RWPE2 (cell line): ENCODE measurements around the gene PPP2R5C.

Source experiments
- ATAC-seq: fragments of 200-7000 bp; cut with Tn5 transposase; 3 replicates; pipeline ENCODE4 v1.9.1; 2021; ENCODE audit warnings: low read depth
- DNase-seq: peaks from one replicate; pipeline ENCODE4 v3.0.0-alpha.2; 2020; ENCODE audit warnings: low spot score
- H3K27ac ChIP-seq: fragments of 450-650 bp; 2 replicates; pipeline ENCODE4 v1.5.1; 2017; ENCODE audit warnings: mild to moderate bottlenecking; ENCODE audit not compliant: poor library complexity, severe bottlenecking
- H3K27me3 ChIP-seq: fragments of 250-450 bp; sonication (Bioruptor Pico); 2 replicates; pipeline ENCODE4 v1.5.1; 2021; ENCODE audit warnings: mild to moderate bottlenecking, moderate library complexity; ENCODE audit not compliant: insufficient read depth, poor library complexity, severe bottlenecking
- H3K36me3 ChIP-seq: fragments of 250-450 bp; sonication (Bioruptor Pico); 2 replicates; pipeline ENCODE4 v1.5.1; 2020; ENCODE audit warnings: low read depth, mild to moderate bottlenecking, moderate library complexity
- H3K4me1 ChIP-seq: fragments of 250-450 bp; sonication (Bioruptor Pico); 2 replicates; pipeline ENCODE4 v1.5.1; 2021; ENCODE audit warnings: mild to moderate bottlenecking, moderate library complexity; ENCODE audit not compliant: insufficient read depth, poor library complexity, severe bottlenecking
- H3K4me3 ChIP-seq: fragments of 250-450 bp; sonication (Bioruptor Pico); 2 replicates; pipeline ENCODE4 v1.5.1; 2021; ENCODE audit warnings: mild to moderate bottlenecking, moderate library complexity; ENCODE audit not compliant: severe bottlenecking
- H3K9me3 ChIP-seq: fragments of 250-450 bp; sonication (Bioruptor Pico); 2 replicates; pipeline ENCODE4 v1.5.1; 2021; ENCODE audit warnings: mild to moderate bottlenecking, moderate library complexity; ENCODE audit not compliant: severe bottlenecking
- TF ChIP-seq, protein P1 (sequence below): fragments of 450-650 bp; IDR thresholded peaks from one replicate; pipeline ENCODE4 v1.5.1; 2017; ENCODE audit warnings: mild to moderate bottlenecking, moderate library complexity; ENCODE audit not compliant: poor library complexity, severe bottlenecking

Gene PPP2R5C

GRCh38 chr14:101869217-101869616 lies 107.7 kb downstream of the PPP2R5C start:
- TF ChIP-seq, protein P1, sequence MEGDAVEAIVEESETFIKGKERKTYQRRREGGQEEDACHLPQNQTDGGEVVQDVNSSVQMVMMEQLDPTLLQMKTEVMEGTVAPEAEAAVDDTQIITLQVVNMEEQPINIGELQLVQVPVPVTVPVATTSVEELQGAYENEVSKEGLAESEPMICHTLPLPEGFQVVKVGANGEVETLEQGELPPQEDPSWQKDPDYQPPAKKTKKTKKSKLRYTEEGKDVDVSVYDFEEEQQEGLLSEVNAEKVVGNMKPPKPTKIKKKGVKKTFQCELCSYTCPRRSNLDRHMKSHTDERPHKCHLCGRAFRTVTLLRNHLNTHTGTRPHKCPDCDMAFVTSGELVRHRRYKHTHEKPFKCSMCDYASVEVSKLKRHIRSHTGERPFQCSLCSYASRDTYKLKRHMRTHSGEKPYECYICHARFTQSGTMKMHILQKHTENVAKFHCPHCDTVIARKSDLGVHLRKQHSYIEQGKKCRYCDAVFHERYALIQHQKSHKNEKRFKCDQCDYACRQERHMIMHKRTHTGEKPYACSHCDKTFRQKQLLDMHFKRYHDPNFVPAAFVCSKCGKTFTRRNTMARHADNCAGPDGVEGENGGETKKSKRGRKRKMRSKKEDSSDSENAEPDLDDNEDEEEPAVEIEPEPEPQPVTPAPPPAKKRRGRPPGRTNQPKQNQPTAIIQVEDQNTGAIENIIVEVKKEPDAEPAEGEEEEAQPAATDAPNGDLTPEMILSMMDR = no peak
- H3K9me3 ChIP-seq = no peaks in the 10 kb centered on the region
- H3K4me1 ChIP-seq = no peaks in the 10 kb centered on the region
- no peak overlapping the region for H3K27ac ChIP-seq
- no peak for DNase-seq
- no peaks in the 10 kb centered on the region for H3K27me3 ChIP-seq
- ATAC-seq = no peak
- H3K4me3 ChIP-seq = no peak overlapping the region
- H3K36me3 ChIP-seq = peaks cover 7% of the 10 kb centered on the region; the same call in 1 of the 2 replicates

GRCh38 chr14:101870273-101870939 lies 108.9 kb downstream of the PPP2R5C start:
- H3K36me3 ChIP-seq = peaks cover 7% of the 10 kb centered on the region; the same call in 1 of the 2 replicates
- ATAC-seq = no peak
- TF ChIP-seq, protein P1 = no peak

DNA sequence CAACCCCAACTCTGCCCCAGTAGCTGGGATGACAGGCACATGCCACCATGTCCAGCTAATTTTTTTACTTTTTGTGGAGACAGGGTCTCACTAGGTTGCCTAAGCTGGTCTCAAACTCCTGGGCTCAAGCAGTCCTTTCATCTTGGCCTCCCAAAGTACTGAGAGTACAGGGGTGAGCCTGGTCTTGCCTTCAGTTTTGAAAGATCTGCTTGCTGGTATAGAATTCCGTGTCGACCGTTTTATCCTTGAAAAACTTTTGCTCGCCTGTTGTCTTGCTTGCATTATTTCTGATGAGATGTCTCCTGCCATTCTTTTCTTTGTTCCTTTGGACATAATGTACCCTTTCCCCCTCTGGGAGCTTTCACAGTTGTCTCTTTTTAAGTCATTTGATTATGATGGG lies 110.8 kb downstream of the PPP2R5C start:
- TF ChIP-seq, protein P1 = no peak
- H3K36me3 ChIP-seq = peaks cover 7% of the 10 kb centered on the region; the same call in 1 of the 2 replicates
- H3K27ac ChIP-seq = no peak overlapping the region
- DNase-seq = no peak
- no peaks in the 10 kb centered on the region for H3K27me3 ChIP-seq
- ATAC-seq = no peak
- H3K4me3 ChIP-seq = no peak overlapping the region
- H3K9me3 ChIP-seq = no peaks in the 10 kb centered on the region
- no peaks in the 10 kb centered on the region for H3K4me1 ChIP-seq

More at GRCh38 chr14:101870273-101870939, 108.9 kb downstream of the PPP2R5C start:
- no peak overlapping the region for H3K4me3 ChIP-seq
- DNase-seq = no peak
- no peaks in the 10 kb centered on the region for H3K9me3 ChIP-seq
- H3K27ac ChIP-seq = no peak overlapping the region
- no peaks in the 10 kb centered on the region for H3K4me1 ChIP-seq
- H3K27me3 ChIP-seq = no peaks in the 10 kb centered on the region

GRCh38 chr14:101873076-101873825 lies 111.7 kb downstream of the PPP2R5C start:
- Histone ChIP-seq H3K27me3 (no peaks in the 10 kb centered on the region), H3K4me3 (no peak overlapping the region), H3K27ac (no peak overlapping the region), H3K4me1 (no peaks in the 10 kb centered on the region), H3K36me3 (peaks cover 3% of the 10 kb centered on the region; the same call in 1 of the 2 replicates), H3K9me3 (no peaks in the 10 kb centered on the region)
- DNase-seq (no peak), ATAC-seq (no peak)
- TF ChIP-seq, protein P1 = no peak
